Esophagus squamous epithelium (tissue), 5 donors: ENCODE measurements around the gene KCTD4. TPM values are rescaled to one million over a fixed set of nuclear protein-coding genes. Genes with fewer than 3 reads are reported as not detected.

Experiments used
- DNase-seq: peaks from one replicate; lab custom pipeline; 2025; lab: John Stamatoyannopoulos, UW
- H3K27ac ChIP-seq, 4 donors: fragments of 200-600 bp; sonication (generic); one replicate each; pipeline ENCODE4 v1.5.1; 2016 to 2019; ENCODE audit warnings: mild to moderate bottlenecking in 1 of 4
- H3K27me3 ChIP-seq, 4 donors: fragments of 200-600 bp; sonication (generic); 1 replicate in 3 of 4; 2 replicates in 1 of 4; pipeline versions ENCODE4 v1.5.1 to v1.6.0; 2017 to 2021; ENCODE audit warnings: antibody characterized with exemption in 1 of 4
- H3K36me3 ChIP-seq, 3 donors: fragments of 200-600 bp; sonication (generic); one replicate each; pipeline ENCODE4 v1.5.1; 2016 to 2019
- H3K4me1 ChIP-seq, 3 donors: fragments of 200-600 bp; sonication (generic); one replicate each; pipeline ENCODE4 v1.5.1; 2017 to 2019
- H3K4me3 ChIP-seq, 4 donors: fragments of 200-600 bp; sonication (generic); 1 replicate in 3 of 4; 2 replicates in 1 of 4; pipeline ENCODE4 v1.5.1; 2016 to 2019; ENCODE audit warnings: mild to moderate bottlenecking in 2 of 4, moderate library complexity in 1 of 4
- H3K9me3 ChIP-seq, 3 donors: fragments of 200-600 bp; sonication (generic); one replicate each; pipeline ENCODE4 v1.5.1; 2016 to 2019
- POLR2A ChIP-seq, 4 donors: fragments of 450-650 bp; IDR thresholded peaks; one replicate each; pipeline ENCODE4 v1.6.1; 2017; ENCODE audit warnings: antibody characterized with exemption in 4 of 4, mild to moderate bottlenecking in 4 of 4, moderate library complexity in 3 of 4
- WGBS, 2 donors: methylation state at CpG; one replicate each; pipeline ENCODE4 v1.1.5; 2018; 5-methylcytosine and 5-hydroxymethylcytosine counted together
- intact Hi-C: fragments of 100-400 bp; cut with DNase I; formaldehyde crosslinking; loops from one replicate; pipeline ENCODE4 v1.15.0; 2022
- total RNA-seq, 4 donors: library from RNA; depleted of rRNA; stranded (reverse); fragments of >200 nt; gene quantifications; one replicate each; pipeline ENCODE4 v1.1.0, GENCODE V29; 2016
- TF ChIP-seq, protein P1 (sequence below), 6 experiments: fragments of 450-650 bp in 4 of 6; fragments of 200-600 bp in 2 of 6; sonication (generic) in 2 of 6; IDR thresholded peaks; one replicate each; pipeline ENCODE4 v1.5.1; 2016 to 2019; ENCODE audit warnings: antibody characterized with exemption in 6 of 6, mild to moderate bottlenecking in 4 of 6, moderate library complexity in 4 of 6
- donor health status: DM: yes; HTN: yes; CAD: no.

Gene KCTD4
- total RNA-seq, 4 donors from 2014 or later = not detected

GRCh38 chr13:45231305-45231704, 30.5 kb upstream of the KCTD4 start:
- WGBS, 2 donors = 77 to 88% methylated on average over 4 of the region's 4 CpGs
- H3K27ac ChIP-seq = no peak overlapping the region
- TF ChIP-seq, protein P1, sequence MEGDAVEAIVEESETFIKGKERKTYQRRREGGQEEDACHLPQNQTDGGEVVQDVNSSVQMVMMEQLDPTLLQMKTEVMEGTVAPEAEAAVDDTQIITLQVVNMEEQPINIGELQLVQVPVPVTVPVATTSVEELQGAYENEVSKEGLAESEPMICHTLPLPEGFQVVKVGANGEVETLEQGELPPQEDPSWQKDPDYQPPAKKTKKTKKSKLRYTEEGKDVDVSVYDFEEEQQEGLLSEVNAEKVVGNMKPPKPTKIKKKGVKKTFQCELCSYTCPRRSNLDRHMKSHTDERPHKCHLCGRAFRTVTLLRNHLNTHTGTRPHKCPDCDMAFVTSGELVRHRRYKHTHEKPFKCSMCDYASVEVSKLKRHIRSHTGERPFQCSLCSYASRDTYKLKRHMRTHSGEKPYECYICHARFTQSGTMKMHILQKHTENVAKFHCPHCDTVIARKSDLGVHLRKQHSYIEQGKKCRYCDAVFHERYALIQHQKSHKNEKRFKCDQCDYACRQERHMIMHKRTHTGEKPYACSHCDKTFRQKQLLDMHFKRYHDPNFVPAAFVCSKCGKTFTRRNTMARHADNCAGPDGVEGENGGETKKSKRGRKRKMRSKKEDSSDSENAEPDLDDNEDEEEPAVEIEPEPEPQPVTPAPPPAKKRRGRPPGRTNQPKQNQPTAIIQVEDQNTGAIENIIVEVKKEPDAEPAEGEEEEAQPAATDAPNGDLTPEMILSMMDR (IDR thresholded peaks at IDR 0.05) = no peak
- TF ChIP-seq POLR2A (IDR thresholded peaks at IDR 0.05) = no peak
- no peaks in the 10 kb centered on the region for H3K36me3 ChIP-seq
- H3K27me3 ChIP-seq = no peaks in the 10 kb centered on the region
- intact Hi-C loops = no loop called here
- no peaks in the 10 kb centered on the region for H3K4me1 ChIP-seq
- no peaks in the 10 kb centered on the region for H3K9me3 ChIP-seq
- no peak for DNase-seq
- H3K4me3 ChIP-seq = no peak overlapping the region

GRCh38 chr13:45229172-45229571, 28.3 kb upstream of the KCTD4 start:
- TF ChIP-seq, protein P1 (IDR thresholded peaks at IDR 0.05) = no peak
- TF ChIP-seq POLR2A (IDR thresholded peaks at IDR 0.05) = no peak
- Histone ChIP-seq H3K9me3 (no peaks in the 10 kb centered on the region), H3K27ac (no peak overlapping the region), H3K36me3 (no peaks in the 10 kb centered on the region), H3K27me3 (no peaks in the 10 kb centered on the region), H3K4me1 (no peaks in the 10 kb centered on the region), H3K4me3 (no peak overlapping the region)
- intact Hi-C loops = no loop called here
- no peak for DNase-seq
- 92 to 100% methylated on average over 4 of the region's 4 CpGs for WGBS, 2 donors

- no peak overlapping the region for H3K27ac ChIP-seq
- H3K36me3 ChIP-seq = no peaks in the 10 kb centered on the region
- intact Hi-C loops = no loop called here
- H3K4me3 ChIP-seq = no peak overlapping the region
- WGBS, 2 donors = 86 to 91% methylated on average over 5 of the region's 5 CpGs
- DNase-seq = no peak
- TF ChIP-seq, protein P1 (IDR thresholded peaks at IDR 0.05) = no peak
- no peak for TF ChIP-seq POLR2A (IDR thresholded peaks at IDR 0.05)
- H3K9me3 ChIP-seq = no peaks in the 10 kb centered on the region
- no peaks in the 10 kb centered on the region for H3K27me3 ChIP-seq
- no peaks in the 10 kb centered on the region for H3K4me1 ChIP-seq
Measured at GRCh38 chr13:45228002-45228401, 27.2 kb upstream of the KCTD4 start.

DNA sequence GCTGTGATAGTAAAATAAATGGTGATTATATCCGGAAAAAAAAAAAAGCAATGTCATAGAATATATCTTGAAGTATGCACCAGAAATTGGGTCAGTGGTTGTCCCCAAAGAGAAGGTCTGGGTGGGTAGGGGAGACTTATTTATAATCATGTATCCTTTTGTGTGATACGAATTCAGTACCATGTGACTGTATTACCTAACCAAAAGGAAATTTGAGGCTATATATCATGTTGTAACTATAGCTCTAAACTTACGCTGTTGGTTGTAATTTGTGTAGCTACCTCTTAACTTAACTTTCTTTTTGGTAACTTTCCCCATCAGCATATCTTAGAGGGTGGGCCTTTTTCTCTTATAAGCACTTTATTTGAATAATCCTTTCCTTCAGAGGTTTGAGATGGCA, 25.2 kb upstream of the KCTD4 start:
- Histone ChIP-seq H3K36me3 (no peaks in the 10 kb centered on the region), H3K27me3 (no peaks in the 10 kb centered on the region), H3K4me1 (no peaks in the 10 kb centered on the region), H3K27ac (no peak overlapping the region), H3K9me3 (no peaks in the 10 kb centered on the region), H3K4me3 (no peak overlapping the region)
- intact Hi-C loops = no loop called here
- TF ChIP-seq POLR2A (IDR thresholded peaks at IDR 0.05) = no peak
- TF ChIP-seq, protein P1 (IDR thresholded peaks at IDR 0.05) = no peak
- DNase-seq = no peak
- 72 to 80% methylated on average over 3 of the region's 3 CpGs for WGBS, 2 donors

- no peak for TF ChIP-seq POLR2A (IDR thresholded peaks at IDR 0.05)
- TF ChIP-seq, protein P1 (IDR thresholded peaks at IDR 0.05) = no peak
- no peaks in the 10 kb centered on the region for H3K9me3 ChIP-seq
- intact Hi-C loops = no loop called here
- H3K36me3 ChIP-seq = no peaks in the 10 kb centered on the region
- no peak overlapping the region for H3K27ac ChIP-seq
- no peak overlapping the region for H3K4me3 ChIP-seq
- 96% methylated on average over 4 of the region's 4 CpGs for WGBS, 2 donors
- no peak for DNase-seq
- peaks cover 0 to 3% (median 2%) of the 10 kb centered on the region in 3 donors for H3K4me1 ChIP-seq
- H3K27me3 ChIP-seq = no peaks in the 10 kb centered on the region
Measured at GRCh38 chr13:45225370-45225769, 24.5 kb upstream of the KCTD4 start.
